Activated T-cell treated with anti-CD3 and anti-CD28 coated beads for 24 hours (primary cell): ENCODE data around the gene PEAK3.
A peak's percentile ranks its signal among the peaks of the same experiment; 100 is the strongest.

Experiments
- DNase-seq: peaks from one replicate; pipeline ENCODE4 v3.0.0-alpha.2; 2020; ENCODE audit warnings: low read depth

Gene PEAK3

GRCh38 chr19:2282062-2282861 is at the start of gene PEAK3:
TSS of gene PEAK3 (minus strand) at chr19:2282175. CDS start at chr19:2280931, 1,244 bp downstream.
- DNase-seq: no peak

GRCh38 chr19:2330632-2331284 is 48.8 kb upstream of the PEAK3 start:
- DNase-seq: no peak

- no peak for DNase-seq
These were observed 48.3 kb upstream of the PEAK3 start for GRCh38 chr19:2330255-2330631.

- DNase-seq: no peak
These were observed 47.5 kb upstream of the PEAK3 start for GRCh38 chr19:2329501-2329916.

- no peak for DNase-seq
These were observed 47.1 kb upstream of the PEAK3 start for GRCh38 chr19:2329149-2329478.

- DNase-seq: peak; percentile 90
These were observed 46.6 kb upstream of the PEAK3 start, which contains the start of the genes LSM7 and SPPL2B for GRCh38 chr19:2328401-2329148. TSS of gene LSM7 (minus strand) at chr19:2328586. CDS start at chr19:2328566, 20 bp downstream. TSS of gene SPPL2B (plus strand) at chr19:2328684. CDS start at chr19:2328710, 26 bp downstream.

GRCh38 chr19:2327773-2328400 is 45.9 kb upstream of the PEAK3 start:
- DNase-seq: peak; percentile 62

GRCh38 chr19:2326699-2327360 is 44.9 kb upstream of the PEAK3 start:
- DNase-seq: no peak

GRCh38 chr19:2325281-2326046 is 43.5 kb upstream of the PEAK3 start:
- no peak for DNase-seq

- DNase-seq: no peak
These were observed 42.4 kb upstream of the PEAK3 start for GRCh38 chr19:2324220-2324948.

- no peak for DNase-seq
These were observed 41.7 kb upstream of the PEAK3 start for GRCh38 chr19:2323707-2324106.

- DNase-seq: no peak
These were observed 39.7 kb upstream of the PEAK3 start for GRCh38 chr19:2321565-2322283.

- DNase-seq: no peak
These were observed 39.0 kb upstream of the PEAK3 start for GRCh38 chr19:2320939-2321338.

- no peak for DNase-seq
These were observed 38.1 kb upstream of the PEAK3 start for GRCh38 chr19:2320049-2320448.

GRCh38 chr19:2319551-2319950 is 37.6 kb upstream of the PEAK3 start:
- no peak for DNase-seq

- DNase-seq: no peak
These were observed 36.9 kb upstream of the PEAK3 start for GRCh38 chr19:2318923-2319322.

GRCh38 chr19:2317756-2318155 is 35.8 kb upstream of the PEAK3 start:
- DNase-seq: no peak

- no peak for DNase-seq
These were observed 35.3 kb upstream of the PEAK3 start for GRCh38 chr19:2317300-2317699.

GRCh38 chr19:2315818-2316353 is 33.9 kb upstream of the PEAK3 start:
- no peak for DNase-seq
